ENCODE results near the gene LINGO1.

LINGO1 gene

GRCh38 chr15:77576538-77576937 lies 56.2 kb downstream of the LINGO1 start:
- H4K8ac ChIP-seq (ENCODE audit: low read length): no peak overlapping the region
- no peak overlapping the region for H2BK12ac ChIP-seq (ENCODE audit: low read length in 2 of 2)
- no peak overlapping the region for H3K18ac ChIP-seq (ENCODE audit: low read depth in 1 of 2, low read length in 2 of 2)
- H3K4me2 ChIP-seq (ENCODE audit: low read length, poor library complexity, severe bottlenecking): no peak overlapping the region
- H3K79me1 ChIP-seq (replicated peaks; ENCODE audit: low read length, poor library complexity, severe bottlenecking): no peaks in the 10 kb centered on the region
- H2BK15ac ChIP-seq (ENCODE audit: low read depth, poor library complexity, severe bottlenecking): no peak overlapping the region
- peaks cover 63 to 70% of the 10 kb centered on the region in 2 experiments for H3K27me3 ChIP-seq (ENCODE audit: control insufficient read depth in 1 of 2, insufficient read depth in 1 of 2, low read length in 2 of 2)
- H2AFZ ChIP-seq (ENCODE audit: low read depth, low read length): no peak overlapping the region
- no peak overlapping the region for H3K23ac ChIP-seq (ENCODE audit: low read length in 2 of 2)
- H2BK120ac ChIP-seq (ENCODE audit: low read depth, low read length): no peak overlapping the region
- no peak overlapping the region for H2BK5ac ChIP-seq (ENCODE audit: low read depth, low read length, poor library complexity, severe bottlenecking)
- no peak overlapping the region for H3K14ac ChIP-seq (ENCODE audit: low read length in 2 of 2)
- H3K4me3 ChIP-seq (ENCODE audit: insufficient read depth in 1 of 2, low read depth in 1 of 2, low read length in 2 of 2): no peak overlapping the region
- no peak overlapping the region for H3K27ac ChIP-seq (ENCODE audit: low read length, poor library complexity, severe bottlenecking)
- H2AK5ac ChIP-seq (ENCODE audit: low read length, severe bottlenecking): no peak overlapping the region
- H4K91ac ChIP-seq (ENCODE audit: low read length): no peak overlapping the region
- 100% methylated on average over 1 of the region's 1 CpG for WGBS
- H3K36me3 ChIP-seq (ENCODE audit: control insufficient read depth in 1 of 2, insufficient read depth in 2 of 2, low read depth in 1 of 2, low read length in 2 of 2): no peaks in the 10 kb centered on the region
- no peak for DNase-seq
- H3K4ac ChIP-seq (ENCODE audit: low read depth in 1 of 2, low read length in 2 of 2): no peak overlapping the region
- no peaks in the 10 kb centered on the region for H3K9me3 ChIP-seq (ENCODE audit: control insufficient read depth, low read length)
- no peaks in the 10 kb centered on the region for H3K4me1 ChIP-seq (ENCODE audit: control insufficient read depth, insufficient read depth, low read depth, low read length)
- no peak overlapping the region for H3K9ac ChIP-seq (ENCODE audit: low read length)

GRCh38 chr15:77575203-77575934 lies 57.3 kb downstream of the LINGO1 start:
- H3K14ac ChIP-seq (ENCODE audit: low read length in 2 of 2): no peak overlapping the region
- H2BK12ac ChIP-seq (ENCODE audit: low read length in 2 of 2): no peak overlapping the region
- H3K4ac ChIP-seq (ENCODE audit: low read depth in 1 of 2, low read length in 2 of 2): no peak overlapping the region
- peaks cover 59 to 60% of the 10 kb centered on the region in 2 experiments for H3K27me3 ChIP-seq (ENCODE audit: control insufficient read depth in 1 of 2, insufficient read depth in 1 of 2, low read length in 2 of 2)
- no peak overlapping the region for H3K9ac ChIP-seq (ENCODE audit: low read length)
- no peaks in the 10 kb centered on the region for H3K79me1 ChIP-seq (replicated peaks; ENCODE audit: low read length, poor library complexity, severe bottlenecking)
- no peaks in the 10 kb centered on the region for H3K4me1 ChIP-seq (ENCODE audit: control insufficient read depth, insufficient read depth, low read depth, low read length)
- no peak overlapping the region for H4K91ac ChIP-seq (ENCODE audit: low read length)
- H2BK120ac ChIP-seq (ENCODE audit: low read depth, low read length): no peak overlapping the region
- no peak overlapping the region for H4K8ac ChIP-seq (ENCODE audit: low read length)
- no peak overlapping the region for H3K27ac ChIP-seq (ENCODE audit: low read length, poor library complexity, severe bottlenecking)
- H2AFZ ChIP-seq (ENCODE audit: low read depth, low read length): no peak overlapping the region
- H3K9me3 ChIP-seq (ENCODE audit: control insufficient read depth, low read length): no peaks in the 10 kb centered on the region
- H3K4me3 ChIP-seq (ENCODE audit: insufficient read depth in 1 of 2, low read depth in 1 of 2, low read length in 2 of 2): no peak overlapping the region
- WGBS: 79% methylated on average over 12 of the region's 14 CpGs
- no peak overlapping the region for H2AK5ac ChIP-seq (ENCODE audit: low read length, severe bottlenecking)
- no peak overlapping the region for H3K4me2 ChIP-seq (ENCODE audit: low read length, poor library complexity, severe bottlenecking)
- H2BK5ac ChIP-seq (ENCODE audit: low read depth, low read length, poor library complexity, severe bottlenecking): no peak overlapping the region
- DNase-seq: no peak
- no peaks in the 10 kb centered on the region for H3K36me3 ChIP-seq (ENCODE audit: control insufficient read depth in 1 of 2, insufficient read depth in 2 of 2, low read depth in 1 of 2, low read length in 2 of 2)
- no peak overlapping the region for H2BK15ac ChIP-seq (ENCODE audit: low read depth, poor library complexity, severe bottlenecking)
- no peak overlapping the region for H3K23ac ChIP-seq (ENCODE audit: low read length in 2 of 2)
- H3K18ac ChIP-seq (ENCODE audit: low read depth in 1 of 2, low read length in 2 of 2): no peak overlapping the region

- Histone ChIP-seq H3K27ac (ENCODE audit: low read length, poor library complexity, severe bottlenecking) (no peak overlapping the region), H4K91ac (ENCODE audit: low read length) (no peak overlapping the region), H2BK12ac (ENCODE audit: low read length in 2 of 2) (no peak overlapping the region), H3K79me1 (replicated peaks; ENCODE audit: low read length, poor library complexity, severe bottlenecking) (no peaks in the 10 kb centered on the region), H3K18ac (ENCODE audit: low read depth in 1 of 2, low read length in 2 of 2) (no peak overlapping the region), H4K8ac (ENCODE audit: low read length) (no peak overlapping the region), H3K9ac (ENCODE audit: low read length) (no peak overlapping the region), H3K4me1 (ENCODE audit: control insufficient read depth, insufficient read depth, low read depth, low read length) (peaks cover 4% of the 10 kb centered on the region), H2AFZ (ENCODE audit: low read depth, low read length) (no peak overlapping the region), H2BK120ac (ENCODE audit: low read depth, low read length) (no peak overlapping the region), H3K14ac (ENCODE audit: low read length in 2 of 2) (no peak overlapping the region), H3K27me3 (ENCODE audit: control insufficient read depth in 1 of 2, insufficient read depth in 1 of 2, low read length in 2 of 2) (peaks cover 56 to 59% of the 10 kb centered on the region in 2 experiments), H2AK5ac (ENCODE audit: low read length, severe bottlenecking) (no peak overlapping the region), H3K36me3 (ENCODE audit: control insufficient read depth in 1 of 2, insufficient read depth in 2 of 2, low read depth in 1 of 2, low read length in 2 of 2) (no peaks in the 10 kb centered on the region), H3K4ac (ENCODE audit: low read depth in 1 of 2, low read length in 2 of 2) (no peak overlapping the region), H3K4me3 (ENCODE audit: insufficient read depth in 1 of 2, low read depth in 1 of 2, low read length in 2 of 2) (no peak overlapping the region), H3K9me3 (ENCODE audit: control insufficient read depth, low read length) (no peaks in the 10 kb centered on the region), H2BK15ac (ENCODE audit: low read depth, poor library complexity, severe bottlenecking) (peak overlapping the region; percentile 23), H3K23ac (ENCODE audit: low read length in 2 of 2) (no peak overlapping the region), H3K4me2 (ENCODE audit: low read length, poor library complexity, severe bottlenecking) (no peak overlapping the region), H2BK5ac (ENCODE audit: low read depth, low read length, poor library complexity, severe bottlenecking) (no peak overlapping the region)
- 80% methylated on average over 6 of the region's 6 CpGs for WGBS
- DNase-seq: no peak
Measured at GRCh38 chr15:77574521-77575202, 58.0 kb downstream of the LINGO1 start.

DNA sequence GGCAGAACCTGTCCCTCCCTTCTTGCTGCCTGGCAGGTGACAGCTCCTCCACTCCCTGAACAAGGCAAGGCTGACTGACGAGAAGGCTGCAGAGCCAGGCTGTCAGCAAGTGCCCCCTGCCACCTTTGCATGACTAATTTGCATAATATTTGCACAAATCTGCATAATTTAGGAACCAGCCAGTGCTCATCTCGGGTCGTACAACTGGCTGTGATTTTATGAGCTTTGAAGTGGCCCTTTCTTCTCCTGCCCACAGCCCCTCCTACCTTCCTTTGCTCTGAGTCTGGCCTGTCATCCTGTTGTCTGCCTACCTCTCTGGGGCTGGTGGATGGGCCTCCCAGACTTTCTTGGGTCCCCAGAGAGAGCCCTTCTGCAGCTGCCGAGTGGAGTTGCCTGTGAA lies 58.9 kb downstream of the LINGO1 start:
- Histone ChIP-seq H2BK5ac (ENCODE audit: low read depth, low read length, poor library complexity, severe bottlenecking) (no peak overlapping the region), H3K4me3 (ENCODE audit: insufficient read depth in 1 of 2, low read depth in 1 of 2, low read length in 2 of 2) (no peak overlapping the region), H2BK120ac (ENCODE audit: low read depth, low read length) (no peak overlapping the region), H2BK12ac (ENCODE audit: low read length in 2 of 2) (no peak overlapping the region), H3K18ac (ENCODE audit: low read depth in 1 of 2, low read length in 2 of 2) (no peak overlapping the region), H3K27me3 (ENCODE audit: control insufficient read depth in 1 of 2, insufficient read depth in 1 of 2, low read length in 2 of 2) (peaks cover 53 to 55% of the 10 kb centered on the region in 2 experiments), H3K4me2 (ENCODE audit: low read length, poor library complexity, severe bottlenecking) (no peak overlapping the region), H3K9me3 (ENCODE audit: control insufficient read depth, low read length) (no peaks in the 10 kb centered on the region), H3K9ac (ENCODE audit: low read length) (no peak overlapping the region), H2AFZ (ENCODE audit: low read depth, low read length) (no peak overlapping the region), H2AK5ac (ENCODE audit: low read length, severe bottlenecking) (no peak overlapping the region), H4K91ac (ENCODE audit: low read length) (no peak overlapping the region), H3K4me1 (ENCODE audit: control insufficient read depth, insufficient read depth, low read depth, low read length) (peaks cover 12% of the 10 kb centered on the region), H3K79me1 (replicated peaks; ENCODE audit: low read length, poor library complexity, severe bottlenecking) (no peaks in the 10 kb centered on the region), H3K23ac (ENCODE audit: low read length in 2 of 2) (no peak overlapping the region), H3K14ac (ENCODE audit: low read length in 2 of 2) (no peak overlapping the region), H3K4ac (ENCODE audit: low read depth in 1 of 2, low read length in 2 of 2) (no peak overlapping the region), H2BK15ac (ENCODE audit: low read depth, poor library complexity, severe bottlenecking) (no peak overlapping the region), H3K36me3 (ENCODE audit: control insufficient read depth in 1 of 2, insufficient read depth in 2 of 2, low read depth in 1 of 2, low read length in 2 of 2) (no peaks in the 10 kb centered on the region), H4K8ac (ENCODE audit: low read length) (no peak overlapping the region), H3K27ac (ENCODE audit: low read length, poor library complexity, severe bottlenecking) (no peak overlapping the region)
- WGBS: 54% methylated on average over 4 of the region's 4 CpGs
- no peak for DNase-seq
